Keratinocyte (primary cell): ENCODE measurements around the gene YAP1. TPM values are rescaled to one million over a fixed set of nuclear protein-coding genes. Genes with fewer than 3 reads are reported as not detected.

Experiments used
- DNase-seq: peaks from one replicate; pipeline ENCODE4 v3.0.0-alpha.2; 2011; ENCODE audit warnings: low read depth, missing footprints, low spot score
- FAIRE-seq: peaks from 2 replicates; lab custom pipeline; 2011; peaks lifted over from hg19 to GRCh38; lab: Jason Lieb, UNC
- H2AFZ ChIP-seq: 2 replicates; pipeline ENCODE4 v1.6.0; 2012; ENCODE audit warnings: low read length, control low read depth, inconsistent platforms; ENCODE audit not compliant: control insufficient read depth
- H3K27ac ChIP-seq: 2 replicates; pipeline ENCODE4 v1.5.1; 2011; ENCODE audit warnings: low read length; ENCODE audit not compliant: control insufficient read depth, insufficient read depth
- H3K27me3 ChIP-seq: 3 replicates; pipeline ENCODE4 v1.6.0; 2011; ENCODE audit warnings: low read length; ENCODE audit not compliant: control insufficient read depth, insufficient read depth; ENCODE audit errors: extremely low read depth
- H3K36me3 ChIP-seq, 2 experiments: 2 replicates in 1 of 2; 3 replicates in 1 of 2; pipeline ENCODE4 v1.5.1; 2011; ENCODE audit warnings: low read length in 2 of 2, mild to moderate bottlenecking in 1 of 2; ENCODE audit not compliant: control insufficient read depth in 2 of 2, insufficient read depth in 2 of 2; ENCODE audit errors: extremely low read depth in 1 of 2
- H3K4me1 ChIP-seq: 3 replicates; pipeline ENCODE4 v1.5.1; 2011; ENCODE audit warnings: low read length; ENCODE audit not compliant: control insufficient read depth, insufficient read depth; ENCODE audit errors: extremely low read depth
- H3K4me2 ChIP-seq: 3 replicates; pipeline ENCODE4 v1.6.0; 2011; ENCODE audit warnings: low read depth, low read length; ENCODE audit not compliant: control insufficient read depth, insufficient read depth; ENCODE audit errors: extremely low read depth
- H3K4me3 ChIP-seq, 3 experiments: fragments of 200-600 bp in 1 of 3; sonication (generic) in 1 of 3; 2 replicates in 2 of 3; 3 replicates in 1 of 3; pipeline ENCODE4 v1.5.1; 2011 to 2016; ENCODE audit warnings: low read length in 3 of 3, mild to moderate bottlenecking in 3 of 3, control low read depth in 2 of 3, inconsistent platforms in 1 of 3, low read depth in 1 of 3, mixed read lengths in 1 of 3, mixed run types in 1 of 3, moderate library complexity in 1 of 3; ENCODE audit not compliant: control insufficient read depth in 2 of 3, insufficient read depth in 2 of 3; ENCODE audit errors: extremely low read depth in 1 of 3
- H3K79me2 ChIP-seq: 2 replicates; pipeline ENCODE4 v1.6.0; 2012; ENCODE audit warnings: low read length; ENCODE audit not compliant: control insufficient read depth, insufficient read depth
- H3K9ac ChIP-seq: 3 replicates; pipeline ENCODE4 v1.6.0; 2011; ENCODE audit warnings: low read length; ENCODE audit not compliant: control insufficient read depth, insufficient read depth; ENCODE audit errors: extremely low read depth
- H3K9me1 ChIP-seq: 3 replicates; pipeline ENCODE4 v1.6.0; 2011; ENCODE audit warnings: low read length; ENCODE audit not compliant: control insufficient read depth, insufficient read depth; ENCODE audit errors: extremely low read depth
- H3K9me3 ChIP-seq: 2 replicates; pipeline ENCODE4 v1.5.1; 2012; ENCODE audit warnings: low read depth, low read length; ENCODE audit not compliant: control insufficient read depth
- H4K20me1 ChIP-seq: 3 replicates; pipeline ENCODE4 v1.6.0; 2011; ENCODE audit warnings: low read length; ENCODE audit not compliant: control insufficient read depth, insufficient read depth; ENCODE audit errors: extremely low read depth
- EZH2 ChIP-seq: IDR thresholded peaks from one replicate; pipeline ENCODE4 v1.6.1; 2012; ENCODE audit warnings: inconsistent platforms, mild to moderate bottlenecking, low read length, moderate library complexity
- dilution Hi-C: fragments of 300-500 bp; cut with MboI; formaldehyde crosslinking; loops from one replicate; pipeline ENCODE4 v1.7.0; 2020; ENCODE audit warnings: low sequenced_read_pairs; ENCODE audit not compliant: extremely low pct_ligation_motif_present
- polyA plus RNA-seq, 5 experiments: library from polyadenylated mRNA; depleted of rRNA in 3 of 5; stranded (reverse) in 3 of 5; stranded (forward) in 1 of 5; unstranded in 1 of 5; fragments of >200 nt; gene quantifications; 1 replicate in 1 of 5; 2 replicates in 3 of 5; 3 replicates in 1 of 5; pipeline versions ENCODE4 v1.2.1 to v1.2.3, GENCODE V29; 2011 to 2012; ENCODE audit warnings: missing spikeins in 2 of 5, low read depth in 1 of 5, low replicate concordance in 1 of 5
- TF ChIP-seq, protein P1 (sequence below), 3 experiments: IDR thresholded peaks in 1 of 3; conservative IDR thresholded peaks in 1 of 3; optimal IDR thresholded peaks in 1 of 3; 2 replicates in 2 of 3; 3 replicates in 1 of 3; pipeline versions ENCODE3 to v1.5.1; 2011; ENCODE audit warnings: low read length in 3 of 3, mild to moderate bottlenecking in 3 of 3, moderate library complexity in 2 of 3, control low read depth in 1 of 3, inconsistent platforms in 1 of 3; ENCODE audit not compliant: insufficient read depth in 2 of 3; ENCODE audit errors: extremely low read depth in 1 of 3

Gene YAP1
- polyA plus RNA-seq, 1 donor (not counting 4 experiments of a cell fraction or from before 2014, with no cell fraction given): 105 TPM

DNA sequence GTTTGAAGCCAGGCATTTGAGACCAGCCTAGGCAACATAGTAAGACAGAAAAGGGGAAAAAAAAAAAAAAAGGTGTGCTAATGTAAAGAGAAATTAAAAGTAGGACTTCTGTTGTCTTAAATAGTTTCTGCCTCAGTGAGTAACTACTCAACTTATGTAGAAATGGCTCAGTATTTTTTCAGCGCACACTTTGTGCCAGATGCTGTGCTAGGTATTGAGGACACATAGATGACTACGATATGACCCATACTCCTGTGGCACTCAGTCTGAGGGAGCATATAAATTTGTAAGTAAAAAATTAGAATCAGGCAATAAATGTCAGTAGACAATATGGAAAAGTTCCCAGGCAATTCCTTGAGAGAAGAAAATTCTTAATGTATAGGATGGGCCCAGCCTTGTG is 93.9 kb downstream of the YAP1 start:
- DNase-seq: no peak
- no peak overlapping the region for H2AFZ ChIP-seq
- H3K27ac ChIP-seq: no peak overlapping the region
- no peak overlapping the region for H3K4me3 ChIP-seq
- no peaks in the 10 kb centered on the region for H3K9me3 ChIP-seq
- FAIRE-seq: no peak
- no peak overlapping the region for H3K4me2 ChIP-seq
- H4K20me1 ChIP-seq: no peaks in the 10 kb centered on the region
- H3K9ac ChIP-seq: no peak overlapping the region
- TF ChIP-seq EZH2: no peak
- TF ChIP-seq, protein P1, sequence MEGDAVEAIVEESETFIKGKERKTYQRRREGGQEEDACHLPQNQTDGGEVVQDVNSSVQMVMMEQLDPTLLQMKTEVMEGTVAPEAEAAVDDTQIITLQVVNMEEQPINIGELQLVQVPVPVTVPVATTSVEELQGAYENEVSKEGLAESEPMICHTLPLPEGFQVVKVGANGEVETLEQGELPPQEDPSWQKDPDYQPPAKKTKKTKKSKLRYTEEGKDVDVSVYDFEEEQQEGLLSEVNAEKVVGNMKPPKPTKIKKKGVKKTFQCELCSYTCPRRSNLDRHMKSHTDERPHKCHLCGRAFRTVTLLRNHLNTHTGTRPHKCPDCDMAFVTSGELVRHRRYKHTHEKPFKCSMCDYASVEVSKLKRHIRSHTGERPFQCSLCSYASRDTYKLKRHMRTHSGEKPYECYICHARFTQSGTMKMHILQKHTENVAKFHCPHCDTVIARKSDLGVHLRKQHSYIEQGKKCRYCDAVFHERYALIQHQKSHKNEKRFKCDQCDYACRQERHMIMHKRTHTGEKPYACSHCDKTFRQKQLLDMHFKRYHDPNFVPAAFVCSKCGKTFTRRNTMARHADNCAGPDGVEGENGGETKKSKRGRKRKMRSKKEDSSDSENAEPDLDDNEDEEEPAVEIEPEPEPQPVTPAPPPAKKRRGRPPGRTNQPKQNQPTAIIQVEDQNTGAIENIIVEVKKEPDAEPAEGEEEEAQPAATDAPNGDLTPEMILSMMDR (optimal IDR thresholded peaks at IDR 0.05 in 1 of 3, IDR thresholded peaks at IDR 0.05 in 1 of 3, conservative IDR thresholded peaks at IDR 0.05 in 1 of 3; ENCODE audit: extremely low read depth in 1 of 3, insufficient read depth in 2 of 3, low read length in 3 of 3): no peak
- H3K4me1 ChIP-seq: peaks cover 7% of the 10 kb centered on the region
- H3K79me2 ChIP-seq: peaks cover 17% of the 10 kb centered on the region
- dilution Hi-C loops: no loop called here
- H3K9me1 ChIP-seq: no peaks in the 10 kb centered on the region
- no peaks in the 10 kb centered on the region for H3K27me3 ChIP-seq
- peaks cover 14 to 15% of the 10 kb centered on the region in 2 experiments for H3K36me3 ChIP-seq

DNA sequence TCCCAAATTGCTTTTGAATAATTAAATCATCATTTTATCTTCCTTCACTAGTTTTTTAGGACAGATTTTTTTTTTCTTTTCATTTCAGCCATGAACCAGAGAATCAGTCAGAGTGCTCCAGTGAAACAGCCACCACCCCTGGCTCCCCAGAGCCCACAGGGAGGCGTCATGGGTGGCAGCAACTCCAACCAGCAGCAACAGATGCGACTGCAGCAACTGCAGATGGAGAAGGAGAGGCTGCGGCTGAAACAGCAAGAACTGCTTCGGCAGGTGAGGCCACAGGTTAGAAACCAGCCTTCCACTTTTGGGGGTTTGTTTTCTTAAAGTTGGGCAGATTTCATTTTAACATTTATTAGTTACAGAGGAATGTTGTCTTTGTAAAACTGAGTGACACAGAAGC is 95.6 kb downstream of the YAP1 start:
- Histone ChIP-seq H2AFZ (no peak overlapping the region), H3K79me2 (peaks cover 11% of the 10 kb centered on the region), H3K4me1 (peaks cover 7% of the 10 kb centered on the region), H3K9ac (no peak overlapping the region), H3K27me3 (no peaks in the 10 kb centered on the region), H3K9me3 (no peaks in the 10 kb centered on the region), H3K36me3 (peaks cover 16 to 19% of the 10 kb centered on the region in 2 experiments), H3K9me1 (no peaks in the 10 kb centered on the region), H4K20me1 (no peaks in the 10 kb centered on the region), H3K4me2 (no peak overlapping the region), H3K4me3 (no peak overlapping the region), H3K27ac (no peak overlapping the region)
- dilution Hi-C loops: no loop called here
- TF ChIP-seq, protein P1 (optimal IDR thresholded peaks at IDR 0.05 in 1 of 3, IDR thresholded peaks at IDR 0.05 in 1 of 3, conservative IDR thresholded peaks at IDR 0.05 in 1 of 3; ENCODE audit: extremely low read depth in 1 of 3, insufficient read depth in 2 of 3, low read length in 3 of 3): no peak
- TF ChIP-seq EZH2: no peak
- DNase-seq (no peak), FAIRE-seq (peak; percentile 29)
